Measurements from ENCODE around the gene ARMC5.
"Not testable (repeated sequence)": the region's sequence is repeated elsewhere in the genome, so short reads cannot be mapped to it uniquely, and the experiment has no call there.

The ARMC5 gene

DNA sequence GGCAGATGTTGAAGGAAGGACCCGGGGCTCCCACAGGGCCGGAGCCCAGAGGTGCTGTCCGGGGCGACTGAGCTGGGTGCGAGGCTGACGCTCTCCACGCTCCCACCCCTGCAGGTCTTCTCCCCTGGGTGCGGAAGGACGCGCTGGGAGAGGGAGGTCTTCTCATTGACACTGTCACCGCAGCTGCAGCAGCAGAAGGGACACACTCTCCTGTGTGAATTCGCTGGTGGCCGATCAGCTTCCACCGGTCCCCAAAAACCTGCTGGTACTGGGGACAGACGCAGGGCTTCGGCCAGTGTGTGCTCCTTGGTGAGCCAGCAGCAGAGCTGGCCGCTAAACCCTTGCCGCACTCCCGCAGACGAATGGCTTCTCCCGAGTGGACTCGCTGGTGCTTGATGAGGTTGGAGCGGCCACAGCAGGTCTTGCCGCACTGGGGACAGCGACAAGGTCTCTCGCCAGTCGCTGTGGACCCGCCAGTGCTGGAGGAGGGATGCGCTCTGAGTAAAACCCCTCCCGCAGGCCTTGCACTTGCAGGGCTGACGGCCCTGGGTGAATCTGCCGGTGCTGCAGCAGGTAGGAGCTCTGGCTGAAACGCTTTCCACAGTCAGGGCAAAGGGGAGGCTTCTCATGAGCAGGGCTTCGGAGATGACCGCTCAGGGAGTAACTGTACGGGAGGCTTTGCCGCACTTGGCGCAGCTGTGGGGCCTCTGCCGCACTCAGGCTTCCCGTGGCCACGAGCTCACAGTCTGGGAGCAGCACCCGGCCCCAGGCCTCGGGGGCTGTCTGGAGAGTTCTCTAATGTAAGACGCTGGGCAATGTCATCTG is 22.9 kb upstream of the ARMC5 start:
- no peak for DNase-seq

DNA sequence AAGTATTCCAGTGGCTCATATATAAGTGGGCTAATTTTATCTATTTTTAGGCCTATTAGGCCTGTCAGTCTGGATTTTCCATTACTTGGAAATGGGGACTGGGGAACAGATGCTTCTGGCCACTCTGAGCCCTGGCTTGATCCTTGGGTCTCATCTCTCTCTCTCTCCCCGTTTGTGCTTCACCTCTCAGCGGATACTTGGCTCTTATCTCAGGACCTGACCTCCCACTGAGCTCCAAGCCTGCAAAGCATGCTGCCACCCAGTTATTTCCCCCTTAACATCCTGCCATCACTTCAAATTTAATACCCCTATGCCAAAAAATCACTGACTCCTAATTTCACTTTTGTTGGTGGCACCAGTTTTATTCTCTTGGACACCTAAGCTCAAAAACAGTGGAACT is 20.9 kb upstream of the ARMC5 start:
- no peak for DNase-seq

DNA sequence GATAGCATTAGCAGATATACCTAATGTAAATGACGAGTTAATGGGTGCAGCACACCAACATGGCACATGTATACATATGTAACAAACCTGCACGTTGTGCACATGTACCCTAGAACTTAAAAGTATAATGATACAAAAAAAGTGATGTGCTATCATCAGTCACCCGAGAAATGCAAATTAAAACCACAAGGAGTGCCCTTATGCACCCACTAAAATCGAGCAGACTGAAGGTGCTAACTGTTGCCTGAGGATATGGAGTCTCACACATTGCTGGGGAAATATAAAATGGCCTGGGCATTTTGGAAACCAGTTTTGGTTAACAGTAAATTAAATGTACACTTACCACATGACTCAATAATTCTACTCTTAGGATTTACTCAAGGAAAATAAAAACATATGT is 20.3 kb upstream of the ARMC5 start:
- DNase-seq = not testable (repeated sequence)

DNA sequence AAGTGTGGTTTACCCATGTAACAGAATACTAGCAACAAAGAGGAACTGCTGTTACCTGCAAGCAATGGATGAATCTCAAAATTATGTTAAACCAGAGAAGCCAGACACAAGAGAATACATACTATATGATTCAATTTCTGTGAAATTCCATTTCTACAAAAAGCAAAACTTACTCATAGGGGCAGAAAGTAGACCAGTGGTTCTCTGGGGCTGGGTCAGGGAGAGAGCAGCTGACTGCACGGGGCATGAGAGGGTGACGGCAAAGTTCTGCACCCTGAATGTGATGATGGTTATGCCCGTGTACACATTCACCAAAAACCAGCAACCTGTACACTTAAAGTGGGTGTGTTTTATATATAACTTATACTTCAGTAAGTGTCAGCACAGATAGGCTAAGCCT is 19.8 kb upstream of the ARMC5 start:
- no peak for DNase-seq

DNA sequence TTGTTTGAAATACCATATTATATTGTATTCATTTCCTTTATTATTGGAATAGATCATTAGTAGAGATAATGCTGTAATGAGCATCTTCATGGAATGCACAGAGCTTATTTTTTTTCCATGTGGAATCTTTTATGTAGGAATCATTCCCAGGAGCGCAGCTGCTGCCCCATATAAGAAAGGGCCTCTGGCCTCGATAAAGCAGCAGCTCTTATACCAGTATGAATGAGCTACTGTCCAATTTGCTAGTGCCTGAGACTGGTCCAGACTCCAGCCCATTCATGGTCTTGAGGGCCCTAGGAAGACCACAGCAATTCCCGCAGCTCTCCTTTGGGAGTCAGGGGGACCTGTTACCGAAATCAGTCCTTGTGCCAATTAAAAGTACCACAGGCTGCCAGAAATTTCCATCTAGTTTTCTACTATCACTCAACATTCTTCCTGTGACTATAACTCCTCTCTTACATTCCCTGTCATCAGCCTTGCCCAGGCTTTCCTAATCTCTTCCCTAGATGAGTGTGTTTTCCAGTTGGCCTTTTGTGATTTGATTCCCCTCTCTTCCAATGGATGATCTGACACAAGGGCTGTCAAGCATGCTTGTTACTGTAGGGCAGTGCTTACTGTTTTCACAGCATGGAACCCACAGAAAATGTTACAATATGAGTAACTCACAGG is 18.7 kb upstream of the ARMC5 start:
- DNase-seq = no peak

GRCh38 chr16:31441956-31442355 is 17.3 kb upstream of the ARMC5 start:
- no peak for DNase-seq

GRCh38 chr16:31445931-31446330 is 13.4 kb upstream of the ARMC5 start:
- not testable (repeated sequence) for DNase-seq

GRCh38 chr16:31451201-31451600 is 8.1 kb upstream of the ARMC5 start:
- DNase-seq = no peak

DNA sequence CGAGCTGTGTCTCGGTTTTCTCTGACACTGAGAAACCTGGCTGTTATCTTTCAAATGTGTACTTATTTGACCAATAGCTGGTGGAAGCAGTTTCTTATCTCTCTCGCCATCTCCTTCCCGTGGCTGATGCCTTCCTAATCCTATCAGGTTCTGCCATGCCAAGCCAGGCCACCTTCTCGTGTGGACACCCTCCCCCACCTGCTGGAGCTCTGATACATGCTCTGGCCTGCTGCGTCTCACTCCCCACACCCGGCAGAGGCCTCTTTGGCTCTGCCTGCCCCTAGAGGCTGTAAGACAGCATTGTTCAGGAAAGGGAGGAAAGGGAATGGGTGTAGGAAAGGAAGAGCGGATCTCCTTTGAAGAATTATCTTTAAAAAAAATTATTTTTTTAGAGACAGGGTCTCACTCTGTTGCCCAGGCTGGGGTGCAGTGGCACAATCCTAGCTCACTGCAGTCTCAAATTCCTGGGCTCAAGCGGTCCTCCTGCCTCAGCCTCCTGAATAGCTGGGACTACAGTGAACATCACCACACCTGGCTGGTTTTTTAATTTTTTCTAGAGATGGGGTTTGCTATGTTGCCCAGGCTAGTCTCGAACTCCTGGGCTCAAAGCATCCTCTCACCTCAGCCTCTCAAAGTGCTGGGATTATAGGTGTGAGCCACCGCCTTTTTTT is 7.5 kb upstream of the ARMC5 start:
- no peak for DNase-seq

DNA sequence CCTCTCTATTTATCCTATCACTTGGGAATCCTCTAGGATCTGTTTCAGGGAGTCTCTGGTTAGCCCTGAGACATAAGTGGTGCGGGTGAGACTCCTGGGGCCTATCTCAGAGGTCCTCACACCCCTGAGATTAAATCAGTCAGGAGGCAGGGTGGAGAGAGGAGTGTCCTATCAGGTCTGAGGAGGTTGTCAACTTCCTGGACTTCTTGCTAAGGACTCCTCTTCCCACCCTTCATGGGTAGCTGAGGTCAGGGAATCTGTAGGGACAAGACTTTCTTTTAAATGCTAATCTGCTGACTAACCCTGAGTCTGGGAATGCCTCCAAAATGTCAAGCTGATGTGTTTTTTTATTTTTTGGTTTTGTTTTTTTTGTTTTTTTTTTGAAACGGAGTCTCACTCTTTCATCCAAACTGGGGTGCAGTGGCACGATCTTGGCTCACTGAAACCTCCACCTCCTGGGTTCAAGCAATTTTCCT is 6.6 kb upstream of the ARMC5 start:
- no peak for DNase-seq

DNA sequence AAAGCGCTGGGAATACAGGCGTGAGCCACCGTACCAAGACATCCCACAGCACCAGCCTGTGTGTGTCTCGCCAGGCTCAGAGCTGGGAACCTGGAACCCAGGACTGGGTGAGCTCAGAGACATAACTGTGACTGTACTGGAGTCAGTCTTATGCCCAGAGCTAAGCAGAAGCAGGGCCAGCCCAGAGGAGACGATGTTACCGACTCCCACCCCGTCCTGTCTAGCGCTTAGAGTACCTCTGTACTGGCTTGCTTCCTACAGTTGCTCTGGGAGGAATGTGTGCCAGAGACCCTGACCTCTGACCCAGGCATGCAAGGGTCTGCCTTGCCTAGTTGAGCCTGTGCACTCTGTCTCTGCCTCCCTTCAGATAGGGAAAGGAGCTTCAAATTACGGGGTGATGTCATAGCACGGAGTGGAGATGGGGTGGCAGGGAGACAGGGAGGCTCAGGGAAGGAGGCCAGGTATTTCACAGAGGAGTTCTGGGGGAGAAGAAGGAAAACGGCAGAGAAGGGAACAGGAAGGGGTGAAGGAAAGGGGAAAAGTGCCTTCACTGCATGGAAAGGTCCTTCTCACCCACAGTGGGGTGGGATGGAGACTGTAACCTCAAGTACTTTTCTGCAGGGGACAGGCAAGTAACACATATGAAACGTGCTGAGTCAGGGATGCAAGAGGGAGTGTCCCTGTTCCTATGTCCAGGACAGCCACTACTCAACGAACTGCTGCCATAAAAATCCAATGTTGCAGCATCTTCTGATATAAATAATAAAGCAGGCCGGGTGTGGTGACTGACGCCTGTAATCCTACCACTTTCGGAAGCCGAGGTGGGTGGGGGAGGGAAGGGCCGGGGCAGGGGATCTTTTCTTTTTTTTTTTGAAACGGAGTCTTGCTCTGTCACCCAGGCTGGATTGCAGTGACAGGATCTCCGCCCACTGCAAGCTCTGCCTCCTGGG is 5.8 kb upstream of the ARMC5 start:
- no peak for DNase-seq

GRCh38 chr16:31455601-31456314 is 3.5 kb upstream of the ARMC5 start:
- DNase-seq = no peak

DNA sequence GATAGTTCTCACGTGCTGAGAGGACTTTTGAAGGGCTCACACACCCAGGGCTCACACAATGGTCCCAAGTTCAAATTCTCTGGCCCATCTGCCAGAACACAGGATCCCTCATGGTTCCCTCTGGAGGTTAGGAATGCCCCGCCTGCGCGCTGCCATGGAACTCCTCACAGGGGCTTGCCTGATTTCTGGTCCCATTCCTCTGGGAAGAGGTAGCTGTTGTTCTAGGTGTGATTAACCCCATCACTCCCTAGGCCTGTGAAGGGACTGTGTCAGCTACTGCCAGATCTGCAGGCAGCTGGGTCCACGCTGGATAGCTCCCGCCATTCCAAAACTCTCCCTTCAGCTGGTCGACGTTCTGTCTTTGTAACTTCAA is 2.3 kb upstream of the ARMC5 start:
- no peak for DNase-seq

DNA sequence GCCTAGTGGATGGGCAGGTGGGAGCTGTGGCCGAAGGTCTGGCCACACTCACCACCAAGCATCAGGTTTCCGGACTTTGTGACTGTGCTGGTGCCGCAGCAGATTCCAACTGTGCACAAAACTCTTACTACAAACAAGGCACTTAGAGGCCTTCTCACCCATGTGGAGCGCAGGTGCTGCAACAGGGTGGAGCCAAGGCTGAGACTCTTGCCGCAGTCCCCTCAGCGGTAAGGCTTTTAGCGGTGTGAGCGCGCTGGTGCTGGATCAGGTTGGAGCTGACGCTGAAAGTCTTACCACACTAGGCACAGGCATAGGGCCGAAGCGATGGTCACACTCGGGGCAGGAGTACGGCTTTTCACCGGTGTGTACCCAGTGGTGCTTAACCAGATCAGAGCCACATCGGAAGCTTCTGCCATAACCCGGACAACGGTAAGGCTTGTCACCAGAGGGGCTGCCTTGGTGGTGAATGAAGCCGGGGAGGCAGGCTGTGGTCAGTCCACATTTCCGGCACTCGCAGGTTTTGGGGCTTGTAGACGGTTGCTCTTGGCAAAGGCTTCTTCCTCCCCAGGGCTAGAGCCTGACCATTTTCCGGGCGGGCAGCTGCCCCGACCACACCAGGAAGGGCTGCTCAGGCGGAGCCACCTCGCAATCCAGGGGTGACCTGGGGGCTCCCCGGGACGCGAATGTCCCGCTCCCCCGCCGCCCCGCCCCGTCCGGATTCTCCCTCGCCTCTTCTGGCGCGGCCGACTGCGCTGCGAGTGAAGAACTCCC is 1.0 kb upstream of the ARMC5 start:
- peak; percentile 11 for DNase-seq

GRCh38 chr16:31459687-31460581 is 633 bp downstream of the ARMC5 start:
- peak; percentile 76 for DNase-seq

GRCh38 chr16:31460582-31461002 is 1.3 kb downstream of the ARMC5 start:
- DNase-seq = no peak

GRCh38 chr16:31461201-31461920 is 2.1 kb downstream of the ARMC5 start:
- no peak for DNase-seq

- DNase-seq = no peak
Measured at GRCh38 chr16:31461921-31462804, 2.9 kb downstream of the ARMC5 start.

All from SIG-M5 (cell line).